ACHN (cell line): ENCODE data around the gene CDKN1C.

ENCODE experiments used
- DNase-seq: peaks from one replicate; pipeline ENCODE4 v3.0.0-alpha.2; 2015
- in situ Hi-C: cut with HindIII; loops from 2 replicates; pipeline ENCODE4 v1.10.0; 2017; ENCODE audit warnings: low sequenced_read_pairs, low pct_ligation_motif_present, low pct_unique_long_range_greater_than_20kb

Gene CDKN1C

GRCh38 chr11:2838676-2839294 lies 46.8 kb downstream of the CDKN1C start:
- in situ Hi-C loops, result no loop called here
- DNase-seq, result no peak

DNA sequence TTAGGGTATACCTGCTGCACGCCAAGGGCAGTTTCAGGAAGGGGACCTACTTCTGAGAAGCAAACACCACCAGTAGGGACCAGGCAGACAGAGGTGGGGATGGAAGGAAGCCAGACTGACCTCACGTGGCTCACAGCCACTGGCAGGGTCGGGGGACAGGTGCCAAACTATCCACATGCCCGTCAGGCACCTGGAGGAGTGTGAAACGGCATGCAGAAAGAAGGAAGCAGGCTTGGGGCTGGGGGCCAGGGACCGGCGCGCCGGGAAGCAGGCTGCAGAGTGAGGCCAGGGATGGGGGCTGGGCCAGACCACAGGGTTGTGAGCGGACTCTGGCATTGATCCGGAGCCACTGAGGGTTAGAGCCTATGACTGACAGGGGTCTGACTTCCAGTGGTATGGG lies 47.5 kb downstream of the CDKN1C start:
- in situ Hi-C loops, result no loop called here
- no peak for DNase-seq

GRCh38 chr11:2837651-2838050 lies 47.9 kb downstream of the CDKN1C start:
- in situ Hi-C loops, result no loop called here
- no peak for DNase-seq

DNA sequence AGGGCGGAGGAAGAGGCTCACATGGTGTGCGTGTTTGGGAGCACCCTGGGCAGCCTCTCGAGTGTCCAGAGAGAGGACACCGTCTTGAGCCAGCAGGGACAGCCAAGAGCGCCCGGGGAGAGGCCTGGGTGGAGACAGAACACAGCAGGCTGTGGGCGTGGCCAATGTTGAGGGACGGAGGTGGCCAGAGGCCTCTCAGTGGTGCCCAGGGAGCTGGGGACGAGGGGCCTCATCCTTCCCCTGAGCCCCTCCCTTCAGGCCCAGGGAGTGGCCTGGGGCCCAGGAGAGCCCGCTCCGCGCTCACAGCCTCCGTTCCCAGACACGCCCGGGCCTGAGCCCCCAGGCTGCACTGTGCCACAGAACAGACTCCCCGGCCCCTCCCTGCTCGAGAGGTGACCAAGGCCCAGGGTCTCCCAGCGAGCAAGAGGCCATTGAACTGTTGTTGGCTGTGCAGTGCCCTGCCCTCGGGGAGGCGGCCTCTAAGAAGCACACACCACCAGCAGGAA lies 48.4 kb downstream of the CDKN1C start:
- in situ Hi-C loops, result no loop called here
- DNase-seq, result peak; percentile 9

- no peak for DNase-seq
Observed at GRCh38 chr11:2836315-2837095, 49.1 kb downstream of the CDKN1C start.

GRCh38 chr11:2835751-2836150 lies 49.8 kb downstream of the CDKN1C start:
- in situ Hi-C loops, result no loop called here
- no peak for DNase-seq

More at GRCh38 chr11:2836315-2837095, 49.1 kb downstream of the CDKN1C start:
- in situ Hi-C loops, result no loop called here

- in situ Hi-C loops, result no loop called here
- no peak for DNase-seq
Observed at GRCh38 chr11:2835296-2835695, 50.3 kb downstream of the CDKN1C start.

- in situ Hi-C loops, result no loop called here
- DNase-seq, result no peak
Observed at GRCh38 chr11:2834503-2835273, 50.9 kb downstream of the CDKN1C start.

- DNase-seq, result no peak
- in situ Hi-C loops, result no loop called here
Observed at GRCh38 chr11:2833716-2834502, 51.7 kb downstream of the CDKN1C start.
